Neural progenitor cell (in vitro differentiated cells): ENCODE data around the gene NUFIP1. TPM values are rescaled to one million over a fixed set of nuclear protein-coding genes. Genes with fewer than 3 reads are reported as not detected.

ENCODE experiments used
- DNase-seq: peaks from one replicate; pipeline ENCODE4 v3.0.0-alpha.2; 2016; ENCODE audit warnings: low spot score
- H2AFZ ChIP-seq: fragments of 200-600 bp; sonication (generic); replicated peaks from 2 replicates; pipeline ENCODE4 v1.6.1; 2016; ENCODE audit warnings: antibody characterized with exemption
- H3F3A ChIP-seq: fragments of 200-600 bp; sonication (generic); 2 replicates; pipeline ENCODE4 v1.6.1; 2016; ENCODE audit warnings: antibody characterized with exemption, low read depth
- H3K27ac ChIP-seq: fragments of 200-600 bp; sonication (generic); 2 replicates; pipeline ENCODE4 v1.5.1; 2016; ENCODE audit warnings: mild to moderate bottlenecking
- H3K27me3 ChIP-seq: fragments of 200-600 bp; sonication (generic); 2 replicates; pipeline ENCODE4 v1.6.1; 2016; ENCODE audit warnings: mild to moderate bottlenecking, moderate library complexity
- H3K36me3 ChIP-seq: fragments of 200-600 bp; sonication (generic); 2 replicates; pipeline ENCODE4 v1.5.1; 2016
- H3K4me1 ChIP-seq: fragments of 200-600 bp; sonication (generic); 2 replicates; pipeline ENCODE4 v1.6.1; 2016; ENCODE audit warnings: mixed run types
- H3K4me2 ChIP-seq: fragments of 200-600 bp; sonication (generic); 2 replicates; pipeline ENCODE4 v1.6.1; 2016
- H3K4me3 ChIP-seq: fragments of 200-600 bp; sonication (generic); 2 replicates; pipeline ENCODE4 v1.5.1; 2016
- H3K79me2 ChIP-seq: fragments of 200-600 bp; sonication (generic); 2 replicates; pipeline ENCODE4 v1.6.1; 2016; ENCODE audit warnings: low read depth
- H3K9ac ChIP-seq: fragments of 200-600 bp; sonication (generic); 2 replicates; pipeline ENCODE4 v1.6.1; 2016
- H3K9me3 ChIP-seq: fragments of 200-600 bp; sonication (generic); 2 replicates; pipeline ENCODE4 v1.5.1; 2016; ENCODE audit warnings: low read depth
- H4K20me1 ChIP-seq: fragments of 200-600 bp; sonication (generic); 2 replicates; pipeline ENCODE4 v1.6.1; 2016; ENCODE audit warnings: low read depth
- H3K27ac Mint-ChIP-seq: 3 replicates; pipeline ENCODE4 v1.8.0; 2021; ENCODE audit warnings: mixed read lengths
- H3K27me3 Mint-ChIP-seq: 2 replicates; pipeline ENCODE4 v1.8.0; 2022; ENCODE audit warnings: low read depth, mild to moderate bottlenecking, inconsistent platforms, moderate library complexity, mixed read lengths; ENCODE audit not compliant: insufficient read depth
- H3K36me3 Mint-ChIP-seq: 3 replicates; pipeline ENCODE4 v1.8.0; 2021; ENCODE audit warnings: mixed read lengths
- H3K4me1 Mint-ChIP-seq: 3 replicates; pipeline ENCODE4 v1.8.0; 2021; ENCODE audit warnings: mixed read lengths
- H3K4me3 Mint-ChIP-seq: 3 replicates; pipeline ENCODE4 v1.8.0; 2021; ENCODE audit warnings: mild to moderate bottlenecking, moderate library complexity, mixed read lengths
- H3K9me3 Mint-ChIP-seq: 3 replicates; pipeline ENCODE4 v1.8.0; 2020; ENCODE audit warnings: mixed read lengths
- EZH2 ChIP-seq: fragments of 200-600 bp; sonication (generic); IDR thresholded peaks from 2 replicates; pipeline ENCODE4 v1.6.1; 2017; ENCODE audit warnings: antibody characterized with exemption, mild to moderate bottlenecking, moderate library complexity
- EZH2phosphoT487 ChIP-seq: fragments of 200-600 bp; sonication (generic); IDR thresholded peaks from 2 replicates; pipeline ENCODE4 v1.6.1; 2017; ENCODE audit warnings: antibody characterized with exemption
- total RNA-seq: library from RNA; depleted of rRNA; stranded (reverse); fragments of >200 nt; gene quantifications from 2 replicates; pipeline ENCODE4 v1.2.3, GENCODE V29; 2015; ENCODE audit warnings: low replicate concordance
- TF ChIP-seq, protein P1 (sequence below): fragments of 200-600 bp; sonication (generic); IDR thresholded peaks from 2 replicates; pipeline ENCODE4 v1.5.1; 2017; ENCODE audit warnings: antibody characterized with exemption, mild to moderate bottlenecking

Gene NUFIP1
- total RNA-seq, 1 donor from 2014 or later = 12.9 TPM

DNA sequence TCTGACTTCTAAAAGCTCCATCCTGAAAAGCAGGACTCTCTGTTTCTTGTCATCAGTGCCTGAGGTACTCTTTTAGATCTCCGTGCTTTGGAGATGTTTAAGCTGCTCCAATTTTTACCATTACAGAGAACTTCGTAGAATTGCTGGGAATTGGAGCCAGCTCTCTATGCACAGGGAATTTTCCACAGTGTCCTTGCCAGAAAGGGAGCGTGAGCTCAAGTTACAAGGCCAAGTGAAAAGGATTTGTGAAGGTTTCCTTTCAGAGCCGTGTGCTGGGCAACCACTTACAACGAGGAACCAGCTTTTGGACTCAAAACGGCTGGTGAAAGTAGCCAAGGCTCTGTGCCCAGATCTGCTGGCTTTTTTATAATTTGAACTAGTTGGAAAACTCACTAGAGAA is 82.6 kb downstream of the NUFIP1 start:
- peaks cover 20% of the 10 kb centered on the region for H3K9me3 Mint-ChIP-seq
- H2AFZ ChIP-seq = no peak overlapping the region
- H3F3A ChIP-seq = no peaks in the 10 kb centered on the region
- H3K4me3 ChIP-seq = no peak overlapping the region
- H3K27me3 ChIP-seq = no peaks in the 10 kb centered on the region
- H3K9ac ChIP-seq = no peak overlapping the region
- peak overlapping the region; percentile 91 for H3K27ac Mint-ChIP-seq
- peaks cover 10% of the 10 kb centered on the region for H3K27me3 Mint-ChIP-seq
- peaks cover 65% of the 10 kb centered on the region for H3K4me1 Mint-ChIP-seq
- TF ChIP-seq, protein P1, sequence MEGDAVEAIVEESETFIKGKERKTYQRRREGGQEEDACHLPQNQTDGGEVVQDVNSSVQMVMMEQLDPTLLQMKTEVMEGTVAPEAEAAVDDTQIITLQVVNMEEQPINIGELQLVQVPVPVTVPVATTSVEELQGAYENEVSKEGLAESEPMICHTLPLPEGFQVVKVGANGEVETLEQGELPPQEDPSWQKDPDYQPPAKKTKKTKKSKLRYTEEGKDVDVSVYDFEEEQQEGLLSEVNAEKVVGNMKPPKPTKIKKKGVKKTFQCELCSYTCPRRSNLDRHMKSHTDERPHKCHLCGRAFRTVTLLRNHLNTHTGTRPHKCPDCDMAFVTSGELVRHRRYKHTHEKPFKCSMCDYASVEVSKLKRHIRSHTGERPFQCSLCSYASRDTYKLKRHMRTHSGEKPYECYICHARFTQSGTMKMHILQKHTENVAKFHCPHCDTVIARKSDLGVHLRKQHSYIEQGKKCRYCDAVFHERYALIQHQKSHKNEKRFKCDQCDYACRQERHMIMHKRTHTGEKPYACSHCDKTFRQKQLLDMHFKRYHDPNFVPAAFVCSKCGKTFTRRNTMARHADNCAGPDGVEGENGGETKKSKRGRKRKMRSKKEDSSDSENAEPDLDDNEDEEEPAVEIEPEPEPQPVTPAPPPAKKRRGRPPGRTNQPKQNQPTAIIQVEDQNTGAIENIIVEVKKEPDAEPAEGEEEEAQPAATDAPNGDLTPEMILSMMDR = no peak
- TF ChIP-seq EZH2phosphoT487 (no peak), EZH2 (no peak)
- no peaks in the 10 kb centered on the region for H4K20me1 ChIP-seq
- H3K79me2 ChIP-seq = no peaks in the 10 kb centered on the region
- H3K36me3 ChIP-seq = no peaks in the 10 kb centered on the region
- no peaks in the 10 kb centered on the region for H3K9me3 ChIP-seq
- H3K27ac ChIP-seq = no peak overlapping the region
- no peak for DNase-seq
- peaks cover 31% of the 10 kb centered on the region for H3K4me1 ChIP-seq
- no peaks in the 10 kb centered on the region for H3K36me3 Mint-ChIP-seq
- H3K4me2 ChIP-seq = no peak overlapping the region
- H3K4me3 Mint-ChIP-seq = no peak overlapping the region

DNA sequence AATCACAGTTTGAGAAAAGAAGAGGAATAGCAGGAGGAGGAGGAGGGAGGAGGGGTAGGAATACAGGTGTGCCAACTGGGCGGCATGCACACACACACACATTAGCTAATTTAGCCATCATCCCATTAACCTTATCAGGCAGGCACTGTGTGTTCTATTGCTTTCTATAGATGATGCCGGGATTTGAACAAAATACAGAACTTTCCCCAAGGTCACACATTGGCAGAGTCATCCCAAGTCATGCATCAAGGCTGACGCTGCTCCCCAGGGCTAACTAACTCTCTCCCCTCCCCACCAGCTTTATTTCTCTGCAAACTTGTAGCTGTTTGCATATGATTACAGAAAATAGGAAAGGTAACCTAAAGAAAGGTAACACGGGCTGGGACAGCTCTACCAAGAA is 83.0 kb downstream of the NUFIP1 start:
- Histone ChIP-seq H3K4me2 (no peak overlapping the region), H3F3A (no peaks in the 10 kb centered on the region), H3K27ac (no peak overlapping the region), H4K20me1 (no peaks in the 10 kb centered on the region), H3K27me3 (no peaks in the 10 kb centered on the region), H3K4me1 (peaks cover 31% of the 10 kb centered on the region), H2AFZ (no peak overlapping the region), H3K9me3 (no peaks in the 10 kb centered on the region), H3K9ac (no peak overlapping the region), H3K4me3 (no peak overlapping the region), H3K36me3 (no peaks in the 10 kb centered on the region), H3K79me2 (no peaks in the 10 kb centered on the region)
- Mint-ChIP-seq H3K4me3 (no peak overlapping the region), H3K27ac (peak overlapping the region; percentile 62), H3K27me3 (peaks cover 10% of the 10 kb centered on the region), H3K4me1 (peaks cover 68% of the 10 kb centered on the region), H3K9me3 (peaks cover 15% of the 10 kb centered on the region), H3K36me3 (no peaks in the 10 kb centered on the region)
- TF ChIP-seq EZH2 (no peak), EZH2phosphoT487 (no peak)
- TF ChIP-seq, protein P1 = no peak
- DNase-seq = no peak

DNA sequence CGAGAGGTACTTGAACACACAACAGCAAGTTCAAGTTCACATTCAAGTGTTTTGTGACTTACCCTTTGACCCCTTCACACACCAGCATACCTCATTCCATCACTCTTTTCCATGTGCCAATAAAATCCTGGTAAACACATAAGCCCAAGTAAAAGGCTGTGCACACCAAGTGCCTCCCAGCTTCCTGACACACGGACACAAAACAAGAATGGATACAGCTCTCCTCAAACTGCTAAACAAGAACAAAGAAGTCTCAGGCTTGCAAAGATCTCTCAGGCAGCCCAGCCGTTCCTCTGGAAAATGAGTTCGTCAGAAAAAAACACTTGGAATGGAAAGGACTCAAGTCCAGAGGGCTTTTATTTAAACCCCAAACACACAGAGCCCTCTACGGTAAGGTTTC is 83.7 kb downstream of the NUFIP1 start:
- H4K20me1 ChIP-seq = no peaks in the 10 kb centered on the region
- H2AFZ ChIP-seq = no peak overlapping the region
- H3F3A ChIP-seq = no peaks in the 10 kb centered on the region
- H3K4me3 ChIP-seq = no peak overlapping the region
- no peak overlapping the region for H3K9ac ChIP-seq
- no peaks in the 10 kb centered on the region for H3K79me2 ChIP-seq
- TF ChIP-seq EZH2phosphoT487 (no peak), EZH2 (no peak)
- TF ChIP-seq, protein P1 = no peak
- no peak overlapping the region for H3K4me2 ChIP-seq
- H3K36me3 ChIP-seq = no peaks in the 10 kb centered on the region
- H3K27ac ChIP-seq = no peak overlapping the region
- peaks cover 10% of the 10 kb centered on the region for H3K27me3 Mint-ChIP-seq
- peaks cover 31% of the 10 kb centered on the region for H3K4me1 ChIP-seq
- DNase-seq = no peak
- H3K9me3 Mint-ChIP-seq = peaks cover 8% of the 10 kb centered on the region
- H3K9me3 ChIP-seq = no peaks in the 10 kb centered on the region
- H3K36me3 Mint-ChIP-seq = no peaks in the 10 kb centered on the region
- peak overlapping the region; percentile 25 for H3K4me3 Mint-ChIP-seq
- H3K4me1 Mint-ChIP-seq = peaks cover 72% of the 10 kb centered on the region
- H3K27me3 ChIP-seq = no peaks in the 10 kb centered on the region
- peak overlapping the region; percentile 89 for H3K27ac Mint-ChIP-seq
